Natural killer cell treated with Interleukin-12 subunit alpha and Interleukin-12 subunit beta and Interleukin-15 and Interleukin-18, amount 100 ng/mL, for 72 hours (primary cell): ENCODE measurements around the gene CCSER1. TPM values are rescaled to one million over a fixed set of nuclear protein-coding genes. Genes with fewer than 3 reads are reported as not detected.
"Not testable (repeated sequence)": the region's sequence is repeated elsewhere in the genome, so short reads cannot be mapped to it uniquely, and the experiment has no call there.

Experiments used
- ATAC-seq, 2 donors: fragments of 150-1000 bp; cut with Tn5 transposase in 1 of 2; sonication (Bioruptor Pico), chemical (Tn5 transposase) in 1 of 2; 2 replicates each; pipeline ENCODE4 v1.10.0; 2021
- DNase-seq: peaks from one replicate; pipeline ENCODE4 v3.0.0; 2022; ENCODE audit warnings: low spot score
- H3K27ac Mint-ChIP-seq, 2 donors: 1 replicate in 1 of 2; 2 replicates in 1 of 2; pipeline ENCODE4 v1.8.0; 2022; ENCODE audit warnings: mixed read lengths in 2 of 2, mild to moderate bottlenecking in 1 of 2, moderate library complexity in 1 of 2
- H3K27me3 Mint-ChIP-seq, 2 donors: 1 replicate in 1 of 2; 2 replicates in 1 of 2; pipeline ENCODE4 v1.8.0; 2022; ENCODE audit warnings: mixed read lengths in 2 of 2
- H3K36me3 Mint-ChIP-seq: one replicate; pipeline ENCODE4 v1.8.0; 2022; ENCODE audit warnings: mixed read lengths
- H3K4me1 Mint-ChIP-seq, 2 donors: 1 replicate in 1 of 2; 2 replicates in 1 of 2; pipeline ENCODE4 v1.8.0; 2022; ENCODE audit warnings: low read depth in 2 of 2, mixed read lengths in 2 of 2, mild to moderate bottlenecking in 1 of 2
- H3K4me3 Mint-ChIP-seq: one replicate; pipeline ENCODE4 v1.8.0; 2022; ENCODE audit warnings: mixed read lengths
- H3K9me3 Mint-ChIP-seq: 2 replicates; pipeline ENCODE4 v1.8.0; 2022; ENCODE audit warnings: mixed read lengths
- total RNA-seq, 2 donors: library from RNA; stranded (reverse); gene quantifications; one replicate each; pipeline ENCODE4 v1.2.3, GENCODE V29; 2022

CCSER1 gene
- total RNA-seq, 2 donors from 2014 or later = 0.17 TPM; not detected in 1

GRCh38 chr4:91454111-91454510, 1326.9 kb downstream of the CCSER1 start:
- Mint-ChIP-seq H3K27ac (no peak overlapping the region), H3K4me3 (no peak overlapping the region), H3K4me1 (no peaks in the 10 kb centered on the region), H3K36me3 (no peaks in the 10 kb centered on the region), H3K27me3 (no peaks in the 10 kb centered on the region), H3K9me3 (peaks cover 7% of the 10 kb centered on the region)
- ATAC-seq = no peak
- no peak for DNase-seq

- Mint-ChIP-seq H3K36me3 (peaks cover 13% of the 10 kb centered on the region), H3K9me3 (peaks cover 18% of the 10 kb centered on the region)
- not testable (repeated sequence) for H3K4me1 Mint-ChIP-seq, H3K27me3 Mint-ChIP-seq, H3K27ac Mint-ChIP-seq, ATAC-seq, H3K4me3 Mint-ChIP-seq, DNase-seq
Observed at GRCh38 chr4:91462566-91462965, 1335.4 kb downstream of the CCSER1 start.

- no peak overlapping the region for H3K27ac Mint-ChIP-seq
- H3K27me3 Mint-ChIP-seq = no peaks in the 10 kb centered on the region
- ATAC-seq = no peak
- no peak overlapping the region for H3K4me3 Mint-ChIP-seq
- H3K9me3 Mint-ChIP-seq = peaks cover 5% of the 10 kb centered on the region
- H3K4me1 Mint-ChIP-seq = no peaks in the 10 kb centered on the region
- no peak for DNase-seq
- no peaks in the 10 kb centered on the region for H3K36me3 Mint-ChIP-seq
Observed at GRCh38 chr4:91470671-91471070, 1343.5 kb downstream of the CCSER1 start.

- Mint-ChIP-seq H3K4me1 (no peaks in the 10 kb centered on the region), H3K27ac (no peak overlapping the region), H3K4me3 (no peak overlapping the region), H3K27me3 (no peaks in the 10 kb centered on the region), H3K9me3 (peaks cover 8% of the 10 kb centered on the region), H3K36me3 (no peaks in the 10 kb centered on the region)
- ATAC-seq (no peak), DNase-seq (no peak)
Observed at GRCh38 chr4:91471280-91471679, 1344.1 kb downstream of the CCSER1 start.

GRCh38 chr4:91472046-91472445, 1344.9 kb downstream of the CCSER1 start:
- Mint-ChIP-seq H3K4me1 (no peaks in the 10 kb centered on the region), H3K27me3 (no peaks in the 10 kb centered on the region), H3K9me3 (peaks cover 11% of the 10 kb centered on the region), H3K36me3 (no peaks in the 10 kb centered on the region), H3K4me3 (no peak overlapping the region), H3K27ac (no peak overlapping the region)
- DNase-seq (no peak), ATAC-seq (no peak)

GRCh38 chr4:91485415-91485814, 1358.2 kb downstream of the CCSER1 start:
- Mint-ChIP-seq H3K9me3 (peaks cover 25% of the 10 kb centered on the region), H3K27me3 (no peaks in the 10 kb centered on the region), H3K36me3 (peaks cover 3% of the 10 kb centered on the region), H3K4me1 (no peaks in the 10 kb centered on the region), H3K4me3 (no peak overlapping the region), H3K27ac (no peak overlapping the region)
- no peak for DNase-seq
- ATAC-seq = no peak

GRCh38 chr4:91488946-91489345, 1361.8 kb downstream of the CCSER1 start:
- Mint-ChIP-seq H3K27me3 (no peaks in the 10 kb centered on the region), H3K27ac (no peak overlapping the region), H3K36me3 (no peaks in the 10 kb centered on the region), H3K9me3 (peaks cover 19% of the 10 kb centered on the region), H3K4me1 (no peaks in the 10 kb centered on the region), H3K4me3 (no peak overlapping the region)
- DNase-seq (no peak), ATAC-seq (no peak)

- no peak overlapping the region for H3K4me3 Mint-ChIP-seq
- no peaks in the 10 kb centered on the region for H3K4me1 Mint-ChIP-seq
Observed at GRCh38 chr4:91497892-91498291, 1370.7 kb downstream of the CCSER1 start.

GRCh38 chr4:91502365-91502764, 1375.2 kb downstream of the CCSER1 start:
- Mint-ChIP-seq H3K9me3 (peaks cover 6% of the 10 kb centered on the region), H3K27me3 (no peaks in the 10 kb centered on the region), H3K4me3 (no peak overlapping the region), H3K4me1 (no peaks in the 10 kb centered on the region), H3K27ac (no peak overlapping the region), H3K36me3 (no peaks in the 10 kb centered on the region)
- ATAC-seq (no peak), DNase-seq (no peak)

More at GRCh38 chr4:91497892-91498291, 1370.7 kb downstream of the CCSER1 start:
- no peak for ATAC-seq
- Mint-ChIP-seq H3K9me3 (peaks cover 2% of the 10 kb centered on the region), H3K27me3 (no peaks in the 10 kb centered on the region), H3K27ac (no peak overlapping the region), H3K36me3 (no peaks in the 10 kb centered on the region)
- no peak for DNase-seq

GRCh38 chr4:91513326-91513725, 1386.1 kb downstream of the CCSER1 start:
- Mint-ChIP-seq H3K27me3 (no peaks in the 10 kb centered on the region), H3K27ac (no peak overlapping the region), H3K36me3 (peaks cover 20% of the 10 kb centered on the region), H3K4me1 (no peaks in the 10 kb centered on the region), H3K9me3 (peaks cover 34% of the 10 kb centered on the region), H3K4me3 (no peak overlapping the region)
- ATAC-seq = no peak
- no peak for DNase-seq

- H3K4me3 Mint-ChIP-seq = no peak overlapping the region
- no peaks in the 10 kb centered on the region for H3K27me3 Mint-ChIP-seq
- H3K9me3 Mint-ChIP-seq = peaks cover 18% of the 10 kb centered on the region
- H3K36me3 Mint-ChIP-seq = peaks cover 21% of the 10 kb centered on the region
- H3K4me1 Mint-ChIP-seq = no peaks in the 10 kb centered on the region
- no peak for DNase-seq
- no peak overlapping the region for H3K27ac Mint-ChIP-seq
- ATAC-seq = peak in 1 of 2 donors; percentile 24
Observed at GRCh38 chr4:91519155-91519554, 1392.0 kb downstream of the CCSER1 start.

- Mint-ChIP-seq H3K27me3 (no peaks in the 10 kb centered on the region), H3K4me1 (no peaks in the 10 kb centered on the region), H3K27ac (no peak overlapping the region)
Observed at GRCh38 chr4:91525621-91526020, 1398.4 kb downstream of the CCSER1 start.

GRCh38 chr4:91527056-91527455, 1399.9 kb downstream of the CCSER1 start:
- Mint-ChIP-seq H3K9me3 (peaks cover 18% of the 10 kb centered on the region), H3K4me3 (no peak overlapping the region), H3K27ac (no peak overlapping the region), H3K36me3 (peaks cover 17% of the 10 kb centered on the region), H3K27me3 (no peaks in the 10 kb centered on the region), H3K4me1 (no peaks in the 10 kb centered on the region)
- DNase-seq (no peak), ATAC-seq (no peak)

More at GRCh38 chr4:91525621-91526020, 1398.4 kb downstream of the CCSER1 start:
- Mint-ChIP-seq H3K9me3 (peaks cover 18% of the 10 kb centered on the region), H3K4me3 (no peak overlapping the region), H3K36me3 (peaks cover 22% of the 10 kb centered on the region)
- no peak for DNase-seq
- ATAC-seq = no peak

- DNase-seq (no peak), ATAC-seq (no peak)
- H3K36me3 Mint-ChIP-seq = peaks cover 13% of the 10 kb centered on the region
- H3K4me1 Mint-ChIP-seq = no peaks in the 10 kb centered on the region
- H3K27me3 Mint-ChIP-seq = no peaks in the 10 kb centered on the region
- H3K9me3 Mint-ChIP-seq = peaks cover 42% of the 10 kb centered on the region
- H3K4me3 Mint-ChIP-seq = no peak overlapping the region
- H3K27ac Mint-ChIP-seq = no peak overlapping the region
Observed at GRCh38 chr4:91567594-91567993, 1440.4 kb downstream of the CCSER1 start.

GRCh38 chr4:91577864-91578263, 1450.7 kb downstream of the CCSER1 start:
- ATAC-seq (no peak), DNase-seq (no peak)
- no peaks in the 10 kb centered on the region for H3K4me1 Mint-ChIP-seq
- no peaks in the 10 kb centered on the region for H3K27me3 Mint-ChIP-seq
- H3K27ac Mint-ChIP-seq = no peak overlapping the region
- H3K4me3 Mint-ChIP-seq = no peak overlapping the region
- no peaks in the 10 kb centered on the region for H3K36me3 Mint-ChIP-seq
- H3K9me3 Mint-ChIP-seq = peaks cover 8% of the 10 kb centered on the region
